Stimulated activated CD4-positive, alpha-beta T cell treated with anti-CD3 and anti-CD28 coated beads, Interleukin-12 subunit alpha, Interleukin-12 subunit beta, amount 100 ng/mL, for 4 hours (primary cell): ENCODE data around the gene PHF19.

Experiments used
- DNase-seq: peaks from one replicate; pipeline ENCODE4 v3.0.0-alpha.2; 2020

Gene PHF19

DNA sequence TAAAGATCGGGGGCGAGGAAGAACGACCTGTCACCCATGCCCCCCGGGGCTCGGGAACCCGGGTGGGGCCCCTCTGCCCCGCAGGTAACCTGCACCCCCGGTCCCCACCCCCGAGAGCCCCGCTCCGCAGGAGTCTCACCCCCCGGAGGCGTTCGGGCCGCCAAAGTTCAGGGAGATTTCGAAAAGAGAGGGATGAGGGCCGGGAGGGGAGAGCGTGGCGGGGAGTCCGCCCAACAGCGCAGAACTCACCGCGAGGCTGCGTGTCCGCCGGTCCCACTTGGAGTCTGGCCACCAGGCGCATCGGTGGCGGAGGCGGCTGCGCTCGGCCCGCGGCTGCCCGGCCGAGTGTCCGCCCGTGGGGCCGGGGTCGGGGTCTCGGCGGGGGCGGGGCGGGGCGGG is at the start of gene PHF19:
TSS of gene PHF19 (minus strand) at position 347 of the 399 bp plus-strand sequence. CDS start 2,447 bp downstream, outside the sequence.
- no peak for DNase-seq

- no peak for DNase-seq
These were observed 49.5 kb upstream of the PHF19 start, which contains the start of gene TRAF1 for GRCh38 chr9:120926397-120926928. TSS of gene TRAF1 (minus strand) at chr9:120926796. CDS start at chr9:120926075, 721 bp downstream.

GRCh38 chr9:120925535-120926396 is 48.8 kb upstream of the PHF19 start:
- DNase-seq: peak; percentile 74

- no peak for DNase-seq
These were observed 47.9 kb upstream of the PHF19 start for GRCh38 chr9:120924698-120925534.

GRCh38 chr9:120923620-120924328 is 46.8 kb upstream of the PHF19 start:
- DNase-seq: no peak

DNA sequence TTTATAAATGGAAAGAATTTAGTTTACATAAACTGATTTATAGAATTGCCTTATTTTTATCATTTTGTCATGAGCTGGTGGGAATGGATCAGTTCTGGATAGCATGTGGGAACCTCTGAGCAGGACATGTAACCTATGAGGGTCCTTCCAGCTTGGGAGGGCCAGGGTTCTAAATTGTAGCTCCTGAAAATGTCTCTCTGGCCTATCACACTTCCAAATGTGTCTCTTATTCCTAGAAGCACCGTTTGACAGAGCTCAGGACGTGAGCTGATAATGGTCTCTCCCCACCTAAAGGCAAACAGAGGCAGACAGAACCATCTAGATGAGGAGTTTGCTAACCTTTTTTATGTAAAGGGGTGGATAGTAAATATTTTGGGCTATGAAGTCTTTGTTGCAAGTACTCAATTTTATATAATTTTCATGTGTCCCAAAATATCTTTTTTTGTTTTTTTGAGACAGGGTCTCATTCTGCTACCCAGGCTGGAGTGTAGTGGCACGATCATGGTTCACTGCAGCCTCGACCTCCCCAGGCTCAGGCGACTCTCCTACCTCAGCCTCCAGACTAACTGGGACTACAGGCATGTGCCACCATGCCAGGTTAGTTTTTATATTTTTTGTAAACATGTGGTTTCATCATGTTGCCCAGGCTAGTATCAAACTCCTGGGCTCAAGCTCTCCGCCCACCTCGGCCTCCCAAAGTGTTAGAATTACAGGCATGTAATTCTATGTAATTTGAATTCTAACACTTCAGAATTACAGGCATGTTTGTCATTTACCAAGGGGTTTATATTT is 45.6 kb upstream of the PHF19 start:
- DNase-seq: no peak

DNA sequence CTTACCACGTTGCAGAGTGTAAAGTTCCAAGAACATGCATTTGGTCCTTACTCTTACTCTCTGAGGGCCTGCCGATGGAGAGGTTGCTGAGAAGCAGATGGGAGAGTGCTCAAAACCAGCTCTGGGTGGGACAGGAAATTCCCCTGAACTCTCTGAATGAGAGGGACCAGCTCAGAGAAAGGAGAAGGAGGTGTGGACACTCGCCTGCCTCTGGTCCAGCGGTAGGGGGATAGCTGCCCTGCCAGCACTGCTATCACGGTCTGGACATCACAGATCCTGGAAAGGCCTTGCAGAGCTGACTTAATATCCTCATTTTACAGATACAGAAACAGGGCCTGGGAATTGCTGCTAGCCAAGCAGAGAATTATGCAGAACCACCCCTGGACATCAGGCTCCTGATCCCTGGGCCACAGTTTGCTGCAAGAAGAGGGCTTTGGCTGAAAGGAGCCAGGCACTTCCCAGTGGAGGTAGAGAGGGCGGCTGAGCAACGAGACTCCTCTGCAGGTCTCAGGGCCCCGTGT is 44.7 kb upstream of the PHF19 start:
- no peak for DNase-seq

- DNase-seq: no peak
These were observed 43.8 kb upstream of the PHF19 start for GRCh38 chr9:120920806-120921178.

- DNase-seq: no peak
These were observed 43.1 kb upstream of the PHF19 start for GRCh38 chr9:120919843-120920805.

GRCh38 chr9:120918931-120919842 is 42.2 kb upstream of the PHF19 start:
- DNase-seq: no peak

DNA sequence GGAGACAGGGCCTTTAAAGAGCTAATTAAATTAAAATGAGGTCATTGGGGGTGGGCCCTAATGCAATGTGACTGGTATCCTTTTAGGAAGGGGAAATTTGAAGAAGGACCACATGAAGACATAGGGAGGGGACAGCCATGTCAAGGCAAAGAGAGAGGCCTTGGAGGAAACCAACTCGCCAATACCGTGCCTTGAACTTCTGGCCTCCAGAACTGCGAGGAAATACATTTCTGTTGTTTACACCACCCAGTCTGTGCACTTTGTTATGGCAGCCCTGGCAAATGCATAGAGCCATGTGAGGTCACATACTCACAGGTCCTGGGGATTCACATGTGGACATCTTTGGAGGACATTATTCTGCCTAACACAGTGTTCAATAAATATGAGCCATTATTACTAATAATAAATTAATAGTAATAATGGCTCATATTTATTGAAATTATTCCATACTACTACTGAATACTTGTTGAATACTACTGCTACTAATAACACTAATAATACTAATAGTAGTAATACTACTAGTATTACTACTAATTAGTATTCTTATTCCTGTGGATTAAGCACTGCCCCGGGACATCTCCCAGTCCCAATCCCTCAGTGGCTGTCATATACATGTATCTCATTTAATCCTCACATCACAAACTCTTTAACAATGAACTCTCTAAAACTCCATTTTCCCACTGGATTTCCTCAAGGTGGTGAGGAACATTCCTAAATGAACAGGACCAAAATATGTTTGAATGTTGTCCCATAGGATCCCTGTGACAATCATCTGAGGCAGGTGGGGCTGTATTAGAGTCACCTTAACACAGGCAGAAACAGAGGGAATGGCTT is 41.2 kb upstream of the PHF19 start:
- DNase-seq: no peak

GRCh38 chr9:120916991-120917880 is 40.2 kb upstream of the PHF19 start:
- DNase-seq: no peak

DNA sequence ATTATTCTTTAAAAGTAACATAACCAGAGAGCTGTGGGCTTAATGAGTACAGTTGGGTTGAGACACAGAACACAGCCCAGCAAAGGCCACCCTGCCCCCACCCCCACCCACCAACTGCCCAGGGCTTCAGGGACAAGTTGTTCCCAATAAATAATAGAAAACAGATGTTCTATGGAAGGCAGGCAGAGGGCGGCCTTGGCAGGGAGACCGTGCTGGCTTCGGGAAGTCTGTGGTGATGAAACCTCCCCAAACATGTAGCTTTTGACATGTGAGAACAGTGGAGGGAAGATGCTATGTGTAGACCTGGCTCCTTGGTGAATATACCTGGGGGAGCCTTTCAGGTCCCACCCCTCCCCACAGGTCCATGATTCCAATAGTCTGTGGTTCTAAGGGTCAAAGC is 39.6 kb upstream of the PHF19 start:
- DNase-seq: no peak

DNA sequence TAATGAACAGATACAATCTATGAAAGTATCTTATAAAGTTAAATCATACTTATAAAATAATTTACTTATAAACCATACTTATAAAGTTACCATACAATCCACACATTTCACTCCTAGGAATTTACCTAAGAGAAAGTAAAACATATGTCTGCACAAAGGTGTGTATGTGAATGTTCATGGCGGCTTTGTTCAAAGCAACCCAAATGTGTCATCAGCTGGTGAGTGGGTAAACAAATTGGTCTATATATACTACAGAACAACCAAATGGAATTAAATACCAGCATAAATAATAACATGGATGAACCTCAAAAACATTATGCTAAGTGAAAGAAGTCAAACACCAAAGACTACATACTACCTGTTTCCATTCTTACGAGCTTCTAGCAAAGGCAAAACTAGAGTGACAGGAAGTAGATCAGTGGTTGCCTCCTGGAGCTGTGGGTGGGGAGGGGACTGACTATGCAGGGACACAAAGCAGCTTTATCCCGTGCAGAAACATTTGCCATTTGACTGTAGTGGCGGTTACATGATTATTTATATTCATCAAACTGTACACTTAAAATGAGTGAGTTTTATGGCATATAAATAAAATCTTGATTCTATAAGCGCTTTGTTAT is 39.0 kb upstream of the PHF19 start:
- DNase-seq: no peak

DNA sequence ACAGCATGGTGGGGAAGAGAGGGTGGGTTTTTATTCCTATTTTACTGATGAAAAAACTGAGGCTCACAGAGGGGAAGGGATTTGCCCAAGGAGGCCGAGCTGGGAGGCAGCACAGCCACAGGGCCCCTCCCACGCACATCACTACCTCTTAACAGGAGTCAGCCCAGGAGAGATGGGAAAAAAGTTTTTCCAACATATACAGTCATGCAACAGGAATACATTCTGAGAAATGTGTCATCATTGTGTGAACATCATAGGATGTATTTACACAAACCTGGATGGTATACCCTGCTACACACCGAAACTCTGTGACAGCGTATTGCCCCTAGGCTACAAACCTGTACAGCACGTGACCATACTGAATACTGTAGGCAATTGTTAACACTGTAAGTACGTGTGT is 38.0 kb upstream of the PHF19 start:
- DNase-seq: no peak

GRCh38 chr9:120914396-120914795 is 37.4 kb upstream of the PHF19 start:
- no peak for DNase-seq
